ENCODE results near the gene SLC38A8.

DNA sequence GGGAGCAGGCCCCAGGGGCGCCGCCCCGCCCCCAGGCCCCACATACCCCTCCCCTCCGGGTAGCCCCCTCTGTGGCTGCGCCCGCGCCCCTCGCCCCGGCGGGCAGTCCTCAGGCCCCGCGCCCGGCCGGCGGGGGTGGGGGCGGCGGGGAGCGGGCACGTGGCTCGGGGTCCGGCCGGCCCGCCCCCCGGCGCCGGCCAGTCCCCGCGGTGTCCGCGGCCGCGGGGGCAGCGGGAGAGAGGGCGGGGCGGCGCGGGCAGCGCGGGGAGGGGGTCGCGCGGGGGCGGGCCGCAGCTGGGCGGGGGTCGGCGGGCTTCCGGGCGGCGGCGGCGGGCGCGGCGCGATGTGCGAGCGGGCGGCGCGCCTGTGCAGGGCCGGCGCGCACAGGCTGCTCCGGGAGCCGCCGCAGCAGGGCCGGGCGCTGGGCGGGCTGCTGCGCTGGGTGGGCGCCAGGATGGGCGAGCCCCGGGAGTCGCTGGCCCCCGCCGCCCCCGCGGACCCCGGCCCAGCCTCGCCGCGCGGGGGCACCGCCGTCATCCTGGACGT lies 74.2 kb downstream of the SLC38A8 start:
- no peak for TF ChIP-seq CTCF (IDR thresholded peaks at IDR 0.05; ENCODE audit: low read depth, low read length)
- no peak for TF ChIP-seq EZH2phosphoT487 (IDR thresholded peaks at IDR 0.05; ENCODE audit: low read depth)
